ENCODE results near the gene KIFAP3. TPM values are rescaled to one million over a fixed set of nuclear protein-coding genes. Genes with fewer than 3 reads are reported as not detected.
"Not testable (repeated sequence)": the region's sequence is repeated elsewhere in the genome, so short reads cannot be mapped to it uniquely, and the experiment has no call there.

KIFAP3 gene
- total RNA-seq, 2 experiments from 2014 or later: 10.5 to 12.5 TPM

- Histone ChIP-seq H2AFZ (ENCODE audit: low read length) (no peak overlapping the region), H3K27ac (ENCODE audit: low read depth, low read length, poor library complexity, severe bottlenecking) (no peak overlapping the region), H4K20me1 (ENCODE audit: insufficient read depth, low read length) (no peaks in the 10 kb centered on the region), H3K4me3 (ENCODE audit: low read depth, low read length, poor library complexity, severe bottlenecking) (no peak overlapping the region), H3K9me3 (ENCODE audit: low read length) (no peaks in the 10 kb centered on the region), H3K36me3 (ENCODE audit: insufficient read depth, low read length) (no peaks in the 10 kb centered on the region), H3K9me2 (ENCODE audit: insufficient read depth, low read length) (no peaks in the 10 kb centered on the region), H3K4me1 (ENCODE audit: insufficient read depth, low read length, poor library complexity, severe bottlenecking) (no peaks in the 10 kb centered on the region), H3K4me2 (ENCODE audit: low read length) (no peak overlapping the region), H3K79me2 (ENCODE audit: insufficient read depth, low read depth, low read length) (no peaks in the 10 kb centered on the region)
- BruUV-seq (replicated peaks): no TSS peak
- DNase-seq (ENCODE audit: low spot score): no peak
- TF ChIP-seq CTCF (conservative IDR thresholded peaks at IDR 0.05; ENCODE audit: low read length): no peak
- TF ChIP-seq EZH2phosphoT487 (IDR thresholded peaks at IDR 0.05; ENCODE audit: borderline replicate concordance, low read depth, low read length): no peak
- ChIA-PET CTCF (ENCODE audit: unreplicated experiment) (no interaction called here), POLR2A (interaction anchor here (0.7 kb wide), 1 partner anchor 41 kb away, joined by 3 read pairs; no protein-coding TSS in a partner anchor)
- intact Hi-C loops (cut with micrococcal nuclease; ENCODE audit: unreplicated experiment): no loop called here
Measured at GRCh38 chr1:170096806-170097340, 22.4 kb upstream of the KIFAP3 start.

GRCh38 chr1:170095976-170096748, 21.7 kb upstream of the KIFAP3 start:
- no peaks in the 10 kb centered on the region for H3K9me2 ChIP-seq (ENCODE audit: insufficient read depth, low read length)
- no peaks in the 10 kb centered on the region for H4K20me1 ChIP-seq (ENCODE audit: insufficient read depth, low read length)
- no peaks in the 10 kb centered on the region for H3K36me3 ChIP-seq (ENCODE audit: insufficient read depth, low read length)
- no peak overlapping the region for H2AFZ ChIP-seq (ENCODE audit: low read length)
- H3K4me1 ChIP-seq (ENCODE audit: insufficient read depth, low read length, poor library complexity, severe bottlenecking): no peaks in the 10 kb centered on the region
- no peak for TF ChIP-seq CTCF (conservative IDR thresholded peaks at IDR 0.05; ENCODE audit: low read length)
- no peak for TF ChIP-seq EZH2phosphoT487 (IDR thresholded peaks at IDR 0.05; ENCODE audit: borderline replicate concordance, low read depth, low read length)
- no peaks in the 10 kb centered on the region for H3K79me2 ChIP-seq (ENCODE audit: insufficient read depth, low read depth, low read length)
- CTCF ChIA-PET (ENCODE audit: unreplicated experiment): no interaction called here
- no peak overlapping the region for H3K27ac ChIP-seq (ENCODE audit: low read depth, low read length, poor library complexity, severe bottlenecking)
- POLR2A ChIA-PET: interaction anchor here (0.6 kb wide), 3 partner anchors 186 to 835 kb away, joined by 3 to 4 read pairs (median 3); no protein-coding TSS in a partner anchor
- no peak overlapping the region for H3K4me2 ChIP-seq (ENCODE audit: low read length)
- intact Hi-C loops (cut with micrococcal nuclease; ENCODE audit: unreplicated experiment): no loop called here
- no peak overlapping the region for H3K4me3 ChIP-seq (ENCODE audit: low read depth, low read length, poor library complexity, severe bottlenecking)
- BruUV-seq (replicated peaks): no TSS peak
- no peak for DNase-seq (ENCODE audit: low spot score)
- H3K9me3 ChIP-seq (ENCODE audit: low read length): no peaks in the 10 kb centered on the region

GRCh38 chr1:170094697-170095616, 20.5 kb upstream of the KIFAP3 start:
- CTCF ChIA-PET (ENCODE audit: unreplicated experiment); BruUV-seq (replicated peaks); H3K27ac ChIP-seq (ENCODE audit: low read depth, low read length, poor library complexity, severe bottlenecking); POLR2A ChIA-PET; H3K4me3 ChIP-seq (ENCODE audit: low read depth, low read length, poor library complexity, severe bottlenecking); H3K4me2 ChIP-seq (ENCODE audit: low read length); H3K79me2 ChIP-seq (ENCODE audit: insufficient read depth, low read depth, low read length); H4K20me1 ChIP-seq (ENCODE audit: insufficient read depth, low read length); DNase-seq (ENCODE audit: low spot score); H3K4me1 ChIP-seq (ENCODE audit: insufficient read depth, low read length, poor library complexity, severe bottlenecking); H3K9me2 ChIP-seq (ENCODE audit: insufficient read depth, low read length); H2AFZ ChIP-seq (ENCODE audit: low read length); H3K36me3 ChIP-seq (ENCODE audit: insufficient read depth, low read length); H3K9me3 ChIP-seq (ENCODE audit: low read length); intact Hi-C loops (cut with micrococcal nuclease; ENCODE audit: unreplicated experiment): not testable (repeated sequence)

Data from OCI-LY7 (cell line).